HepG2 (cell line): Measurements from ENCODE around the gene BBS9. TPM values are rescaled to one million over a fixed set of nuclear protein-coding genes. Genes with fewer than 3 reads are reported as not detected.

Source experiments
- ATAC-seq: fragments of 200-7000 bp; cut with Tn5 transposase; 3 replicates; pipeline ENCODE4 v1.9.1; 2020; ENCODE audit warnings: mild to moderate bottlenecking, moderate library complexity
- BruUV-seq: library from RNA; stranded (reverse); fragments of 400-500 nt; replicated peaks from 2 replicates; lab custom pipeline; 2021; lab: Mats Ljungman, UMichigan
- CTCF ChIA-PET: fragments of 300-600 bp; formaldehyde crosslinking; extraction: SDS; loops from one replicate; lab custom pipeline; 2021; ENCODE audit warnings: low total read pairs, inconsistent platforms, low intra/inter-chr PET ratio; lab: Yijun Ruan, JAX
- POLR2A ChIA-PET: fragments of 350-600 bp; sonication (Branson Sonifier 250); formaldehyde crosslinking; loops from one replicate; lab custom pipeline; 2020; ENCODE audit warnings: antibody characterized with exemption, inconsistent platforms; lab: Yijun Ruan, JAX
- DNase-seq: peaks from one replicate; pipeline ENCODE4 v3.0.0-alpha.2; 2015; ENCODE audit warnings: low spot score
- FAIRE-seq: peaks from 3 replicates; lab custom pipeline; 2011; peaks lifted over from hg19 to GRCh38; lab: Jason Lieb, UNC
- H2AFZ ChIP-seq: one replicate; pipeline ENCODE4 v1.6.1; 2011; ENCODE audit warnings: low read length, inconsistent platforms
- H3K27ac ChIP-seq: fragments of 300-600 bp; 3 replicates; pipeline ENCODE4 v1.8.0; 2011; ENCODE audit warnings: mixed run types, mild to moderate bottlenecking, mixed read lengths, low read length, inconsistent platforms; ENCODE audit not compliant: insufficient read depth; ENCODE audit errors: extremely low read length
- H3K27me3 ChIP-seq, 2 experiments: fragments of 200-600 bp in 1 of 2; 2 replicates in 1 of 2; 3 replicates in 1 of 2; pipeline versions ENCODE4 v1.6.0 to v1.8.0; 2011; ENCODE audit warnings: low read length in 2 of 2, mild to moderate bottlenecking in 2 of 2, moderate library complexity in 2 of 2, inconsistent platforms in 1 of 2; ENCODE audit not compliant: insufficient read depth in 2 of 2, control insufficient read depth in 1 of 2
- H3K36me3 ChIP-seq, 2 experiments: fragments of 200-600 bp in 1 of 2; replicated peaks in 1 of 2; 2 replicates in 1 of 2; 3 replicates in 1 of 2; pipeline versions ENCODE4 v1.5.1 to v1.8.0; 2011; ENCODE audit warnings: low read length in 2 of 2, inconsistent platforms in 1 of 2; ENCODE audit not compliant: insufficient read depth in 2 of 2, control insufficient read depth in 1 of 2
- H3K4me1 ChIP-seq: 2 replicates; pipeline ENCODE4 v1.5.1; 2012; ENCODE audit warnings: low read length, inconsistent platforms; ENCODE audit not compliant: insufficient read depth
- H3K4me2 ChIP-seq: 2 replicates; pipeline ENCODE4 v1.6.0; 2011; ENCODE audit warnings: low read depth, low read length, inconsistent platforms
- H3K4me3 ChIP-seq, 3 experiments: fragments of 200-600 bp in 1 of 3; sonication (generic), shearing (Covaris generic) in 1 of 3; replicated peaks in 1 of 3; 2 replicates each; pipeline ENCODE4 v1.5.1; 2011 to 2016; ENCODE audit warnings: low read length in 3 of 3, inconsistent platforms in 2 of 3, low read depth in 2 of 3, mild to moderate bottlenecking in 2 of 3, control low read depth in 1 of 3, mixed read lengths in 1 of 3; ENCODE audit not compliant: insufficient read depth in 1 of 3
- H3K79me2 ChIP-seq: one replicate; pipeline ENCODE4 v1.6.1; 2011; ENCODE audit warnings: low read length, inconsistent platforms; ENCODE audit not compliant: insufficient read depth
- H3K9ac ChIP-seq: 2 replicates; pipeline ENCODE4 v1.6.0; 2011; ENCODE audit warnings: mild to moderate bottlenecking, low read depth, low read length, inconsistent platforms; ENCODE audit not compliant: insufficient read depth
- H3K9me3 ChIP-seq: 2 replicates; pipeline ENCODE4 v1.5.1; 2012; ENCODE audit warnings: mild to moderate bottlenecking, low read length
- H4K20me1 ChIP-seq: 2 replicates; pipeline ENCODE4 v1.6.0; 2011; ENCODE audit warnings: inconsistent platforms, mild to moderate bottlenecking, low read length, moderate library complexity; ENCODE audit not compliant: insufficient read depth
- GZF1 ChIP-seq: sonication (generic); formaldehyde crosslinking; IDR thresholded peaks from 2 replicates; pipeline ENCODE4 v1.5.1; 2020; ENCODE audit warnings: mild to moderate bottlenecking, missing genetic modification reagents
- HDAC6 ChIP-seq: fragments of 200-600 bp; sonication (generic); IDR thresholded peaks from 2 replicates; pipeline ENCODE4 v1.7.0; 2017; ENCODE audit warnings: mild to moderate bottlenecking, antibody characterized with exemption, low read length, low read depth
- HIVEP1 ChIP-seq: sonication (generic); formaldehyde crosslinking; IDR thresholded peaks from 2 replicates; pipeline ENCODE4 v1.4.0; 2020; ENCODE audit warnings: mild to moderate bottlenecking, missing genetic modification reagents
- HMGA1 ChIP-seq: sonication (generic); formaldehyde crosslinking; conservative IDR thresholded peaks from 2 replicates; pipeline ENCODE4 v1.4.0; 2020; ENCODE audit warnings: missing genetic modification reagents
- SUZ12 ChIP-seq: fragments of 150-350 bp; IDR thresholded peaks from 2 replicates; pipeline ENCODE4 v1.6.1; 2014; ENCODE audit warnings: low read depth, low read length
- ZBTB38 ChIP-seq: sonication (generic); formaldehyde crosslinking; IDR thresholded peaks from 2 replicates; pipeline ENCODE4 v1.5.1; 2020; ENCODE audit warnings: mild to moderate bottlenecking, missing genetic modification reagents
- ZFYVE20 ChIP-seq: sonication (generic); formaldehyde crosslinking; IDR thresholded peaks from 2 replicates; pipeline ENCODE4 v1.8.0; 2023; ENCODE audit warnings: low read depth, mild to moderate bottlenecking, moderate library complexity, missing genetic modification reagents, borderline replicate concordance
- ZNF24 ChIP-seq: fragments of 450-650 bp; IDR thresholded peaks from 2 replicates; pipeline ENCODE4 v1.6.1; 2017; ENCODE audit warnings: antibody characterized with exemption, mild to moderate bottlenecking
- ZNF326 ChIP-seq: sonication (generic); formaldehyde crosslinking; IDR thresholded peaks from 2 replicates; pipeline ENCODE4 v1.4.0; 2020; ENCODE audit warnings: missing genetic modification reagents, borderline replicate concordance
- ZNF431 ChIP-seq: sonication (generic); formaldehyde crosslinking; IDR thresholded peaks from 2 replicates; pipeline ENCODE4 v1.9.0; 2022; ENCODE audit warnings: missing genetic modification reagents, low read depth, mild to moderate bottlenecking, borderline replicate concordance
- ZNF510 ChIP-seq: sonication (generic); formaldehyde crosslinking; IDR thresholded peaks from 2 replicates; pipeline ENCODE4 v1.4.0; 2020; ENCODE audit warnings: low read depth, mild to moderate bottlenecking, missing genetic modification reagents
- WGBS: methylation state at CpG from one replicate; pipeline ENCODE4 v1.1.6; 2017; ENCODE audit warnings: low lambda C conversion rate; 5-methylcytosine and 5-hydroxymethylcytosine counted together
- in situ Hi-C: cut with HindIII; loops from 2 replicates; pipeline ENCODE4 v1.10.0; 2017; ENCODE audit warnings: low pct_unique_long_range_greater_than_20kb; ENCODE audit not compliant: extremely low pct_ligation_motif_present
- intact Hi-C: fragments of 100-400 bp; cut with micrococcal nuclease; formaldehyde crosslinking; loops from one replicate; pipeline ENCODE4 v1.10.0; 2022; ENCODE audit not compliant: unreplicated experiment
- polyA plus RNA-seq, 8 experiments: library from polyadenylated mRNA; depleted of rRNA in 3 of 8; stranded (reverse) in 7 of 8; unstranded in 1 of 8; fragments of >200 nt; fragmentation: Illumina TruSeq in 4 of 8; extraction: Trizol in 4 of 8; gene quantifications; 2 replicates each; pipeline versions ENCODE4 v1.2.1 to v1.2.3, GENCODE V29; 2011 to 2016; ENCODE audit warnings: low read depth in 4 of 8, missing spikeins in 1 of 8, mixed read lengths in 1 of 8; ENCODE audit not compliant: insufficient read depth in 1 of 8
- total RNA-seq, 5 experiments: library from RNA; depleted of rRNA; stranded (reverse); fragments of >200 nt; fragmentation: Illumina TruSeq; extraction: Trizol; gene quantifications; 2 replicates each; pipeline ENCODE4 v1.2.3, GENCODE V29; 2016; ENCODE audit warnings: low read depth in 1 of 5
- TF ChIP-seq, protein P1 (sequence below): sonication (generic); formaldehyde crosslinking; conservative IDR thresholded peaks from 2 replicates; pipeline ENCODE4 v1.8.1; 2023; ENCODE audit warnings: missing genetic modification reagents
- TF ChIP-seq, protein P2 (sequence below): sonication (generic); formaldehyde crosslinking; IDR thresholded peaks from 2 replicates; pipeline ENCODE4 v1.8.0; 2022; ENCODE audit warnings: mild to moderate bottlenecking, missing genetic modification reagents, moderate library complexity
- TF ChIP-seq, protein P3 (sequence below): sonication (generic); formaldehyde crosslinking; IDR thresholded peaks from 2 replicates; pipeline ENCODE4 v1.4.0; 2020; ENCODE audit warnings: missing genetic modification reagents
- TF ChIP-seq, protein P4 (sequence below): sonication (generic); formaldehyde crosslinking; IDR thresholded peaks from 2 replicates; pipeline ENCODE4 v1.5.0; 2020; ENCODE audit warnings: mild to moderate bottlenecking, missing genetic modification reagents
- TF ChIP-seq, protein P5 (sequence below): sonication (generic); formaldehyde crosslinking; IDR thresholded peaks from 2 replicates; pipeline ENCODE4 v1.4.0; 2020; ENCODE audit warnings: missing genetic modification reagents, borderline replicate concordance

BBS9 gene
- total and polyA plus RNA-seq, 2 of the 13 experiments (the other 11 are each of a cell fraction or from before 2014, with no cell fraction given), result 5.1 to 7.8 TPM

DNA sequence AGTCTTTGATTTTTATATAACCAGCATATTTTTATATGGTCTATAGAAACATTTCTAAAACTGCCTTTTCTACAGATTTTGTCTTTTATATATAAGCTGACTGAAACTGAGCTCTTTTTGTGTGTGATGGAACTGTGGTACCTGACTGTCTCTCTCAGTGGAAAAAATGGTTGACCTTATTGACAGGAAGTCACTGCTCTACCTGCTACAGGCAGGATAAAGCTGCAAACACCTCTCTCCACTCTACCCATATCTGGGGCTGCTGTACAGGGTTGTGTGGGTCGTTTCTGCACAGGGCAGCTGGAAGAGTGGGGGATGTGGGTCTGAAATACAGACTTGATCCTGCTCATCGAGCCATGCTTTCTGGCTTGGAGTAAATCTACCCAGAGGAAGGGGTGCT is 48.5 kb downstream of the BBS9 start:
- Histone ChIP-seq H3K4me3 (no peak overlapping the region), H3K9ac (no peak overlapping the region), H3K36me3 (no peaks in the 10 kb centered on the region), H3K4me2 (no peak overlapping the region), H3K27me3 (no peaks in the 10 kb centered on the region), H3K9me3 (peaks cover 15% of the 10 kb centered on the region), H3K27ac (no peak overlapping the region), H3K79me2 (no peaks in the 10 kb centered on the region), H3K4me1 (no peaks in the 10 kb centered on the region), H4K20me1 (no peaks in the 10 kb centered on the region), H2AFZ (no peak overlapping the region)
- in situ Hi-C loops, result loop anchor here (25.0 kb wide), 1 partner anchor 534 kb away; no protein-coding TSS in a partner anchor
- FAIRE-seq (no peak), DNase-seq (no peak), ATAC-seq (no peak)
- BruUV-seq, result no TSS peak
- ChIA-PET CTCF (no interaction called here), POLR2A (no interaction called here)
- 28% methylated on average over 2 of the region's 2 CpGs for WGBS
- intact Hi-C loops, result no loop called here
- TF ChIP-seq, protein P1, sequence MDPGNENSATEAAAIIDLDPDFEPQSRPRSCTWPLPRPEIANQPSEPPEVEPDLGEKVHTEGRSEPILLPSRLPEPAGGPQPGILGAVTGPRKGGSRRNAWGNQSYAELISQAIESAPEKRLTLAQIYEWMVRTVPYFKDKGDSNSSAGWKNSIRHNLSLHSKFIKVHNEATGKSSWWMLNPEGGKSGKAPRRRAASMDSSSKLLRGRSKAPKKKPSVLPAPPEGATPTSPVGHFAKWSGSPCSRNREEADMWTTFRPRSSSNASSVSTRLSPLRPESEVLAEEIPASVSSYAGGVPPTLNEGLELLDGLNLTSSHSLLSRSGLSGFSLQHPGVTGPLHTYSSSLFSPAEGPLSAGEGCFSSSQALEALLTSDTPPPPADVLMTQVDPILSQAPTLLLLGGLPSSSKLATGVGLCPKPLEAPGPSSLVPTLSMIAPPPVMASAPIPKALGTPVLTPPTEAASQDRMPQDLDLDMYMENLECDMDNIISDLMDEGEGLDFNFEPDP (CRISPR knock-in tag), result no peak
- TF ChIP-seq, protein P2, sequence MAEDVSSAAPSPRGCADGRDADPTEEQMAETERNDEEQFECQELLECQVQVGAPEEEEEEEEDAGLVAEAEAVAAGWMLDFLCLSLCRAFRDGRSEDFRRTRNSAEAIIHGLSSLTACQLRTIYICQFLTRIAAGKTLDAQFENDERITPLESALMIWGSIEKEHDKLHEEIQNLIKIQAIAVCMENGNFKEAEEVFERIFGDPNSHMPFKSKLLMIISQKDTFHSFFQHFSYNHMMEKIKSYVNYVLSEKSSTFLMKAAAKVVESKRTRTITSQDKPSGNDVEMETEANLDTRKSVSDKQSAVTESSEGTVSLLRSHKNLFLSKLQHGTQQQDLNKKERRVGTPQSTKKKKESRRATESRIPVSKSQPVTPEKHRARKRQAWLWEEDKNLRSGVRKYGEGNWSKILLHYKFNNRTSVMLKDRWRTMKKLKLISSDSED, result no peak
- TF ChIP-seq ZBTB38 (CRISPR knock-in tag) (no peak), ZNF510 (CRISPR knock-in tag) (no peak), HDAC6 (no peak), SUZ12 (no peak), HMGA1 (CRISPR knock-in tag) (no peak), ZFYVE20 (CRISPR knock-in tag) (no peak), GZF1 (CRISPR knock-in tag) (no peak), HIVEP1 (CRISPR knock-in tag) (no peak), ZNF24 (no peak), ZNF326 (CRISPR knock-in tag) (no peak), ZNF431 (CRISPR knock-in tag) (no peak)
- TF ChIP-seq, protein P3, sequence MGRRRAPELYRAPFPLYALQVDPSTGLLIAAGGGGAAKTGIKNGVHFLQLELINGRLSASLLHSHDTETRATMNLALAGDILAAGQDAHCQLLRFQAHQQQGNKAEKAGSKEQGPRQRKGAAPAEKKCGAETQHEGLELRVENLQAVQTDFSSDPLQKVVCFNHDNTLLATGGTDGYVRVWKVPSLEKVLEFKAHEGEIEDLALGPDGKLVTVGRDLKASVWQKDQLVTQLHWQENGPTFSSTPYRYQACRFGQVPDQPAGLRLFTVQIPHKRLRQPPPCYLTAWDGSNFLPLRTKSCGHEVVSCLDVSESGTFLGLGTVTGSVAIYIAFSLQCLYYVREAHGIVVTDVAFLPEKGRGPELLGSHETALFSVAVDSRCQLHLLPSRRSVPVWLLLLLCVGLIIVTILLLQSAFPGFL, result no peak
- TF ChIP-seq, protein P4, sequence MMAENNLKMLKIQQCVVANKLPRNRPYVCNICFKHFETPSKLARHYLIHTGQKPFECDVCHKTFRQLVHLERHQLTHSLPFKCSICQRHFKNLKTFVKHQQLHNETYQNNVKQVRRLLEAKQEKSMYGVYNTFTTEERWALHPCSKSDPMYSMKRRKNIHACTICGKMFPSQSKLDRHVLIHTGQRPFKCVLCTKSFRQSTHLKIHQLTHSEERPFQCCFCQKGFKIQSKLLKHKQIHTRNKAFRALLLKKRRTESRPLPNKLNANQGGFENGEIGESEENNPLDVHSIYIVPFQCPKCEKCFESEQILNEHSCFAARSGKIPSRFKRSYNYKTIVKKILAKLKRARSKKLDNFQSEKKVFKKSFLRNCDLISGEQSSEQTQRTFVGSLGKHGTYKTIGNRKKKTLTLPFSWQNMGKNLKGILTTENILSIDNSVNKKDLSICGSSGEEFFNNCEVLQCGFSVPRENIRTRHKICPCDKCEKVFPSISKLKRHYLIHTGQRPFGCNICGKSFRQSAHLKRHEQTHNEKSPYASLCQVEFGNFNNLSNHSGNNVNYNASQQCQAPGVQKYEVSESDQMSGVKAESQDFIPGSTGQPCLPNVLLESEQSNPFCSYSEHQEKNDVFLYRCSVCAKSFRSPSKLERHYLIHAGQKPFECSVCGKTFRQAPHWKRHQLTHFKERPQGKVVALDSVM (CRISPR knock-in tag), result no peak
- TF ChIP-seq, protein P5, sequence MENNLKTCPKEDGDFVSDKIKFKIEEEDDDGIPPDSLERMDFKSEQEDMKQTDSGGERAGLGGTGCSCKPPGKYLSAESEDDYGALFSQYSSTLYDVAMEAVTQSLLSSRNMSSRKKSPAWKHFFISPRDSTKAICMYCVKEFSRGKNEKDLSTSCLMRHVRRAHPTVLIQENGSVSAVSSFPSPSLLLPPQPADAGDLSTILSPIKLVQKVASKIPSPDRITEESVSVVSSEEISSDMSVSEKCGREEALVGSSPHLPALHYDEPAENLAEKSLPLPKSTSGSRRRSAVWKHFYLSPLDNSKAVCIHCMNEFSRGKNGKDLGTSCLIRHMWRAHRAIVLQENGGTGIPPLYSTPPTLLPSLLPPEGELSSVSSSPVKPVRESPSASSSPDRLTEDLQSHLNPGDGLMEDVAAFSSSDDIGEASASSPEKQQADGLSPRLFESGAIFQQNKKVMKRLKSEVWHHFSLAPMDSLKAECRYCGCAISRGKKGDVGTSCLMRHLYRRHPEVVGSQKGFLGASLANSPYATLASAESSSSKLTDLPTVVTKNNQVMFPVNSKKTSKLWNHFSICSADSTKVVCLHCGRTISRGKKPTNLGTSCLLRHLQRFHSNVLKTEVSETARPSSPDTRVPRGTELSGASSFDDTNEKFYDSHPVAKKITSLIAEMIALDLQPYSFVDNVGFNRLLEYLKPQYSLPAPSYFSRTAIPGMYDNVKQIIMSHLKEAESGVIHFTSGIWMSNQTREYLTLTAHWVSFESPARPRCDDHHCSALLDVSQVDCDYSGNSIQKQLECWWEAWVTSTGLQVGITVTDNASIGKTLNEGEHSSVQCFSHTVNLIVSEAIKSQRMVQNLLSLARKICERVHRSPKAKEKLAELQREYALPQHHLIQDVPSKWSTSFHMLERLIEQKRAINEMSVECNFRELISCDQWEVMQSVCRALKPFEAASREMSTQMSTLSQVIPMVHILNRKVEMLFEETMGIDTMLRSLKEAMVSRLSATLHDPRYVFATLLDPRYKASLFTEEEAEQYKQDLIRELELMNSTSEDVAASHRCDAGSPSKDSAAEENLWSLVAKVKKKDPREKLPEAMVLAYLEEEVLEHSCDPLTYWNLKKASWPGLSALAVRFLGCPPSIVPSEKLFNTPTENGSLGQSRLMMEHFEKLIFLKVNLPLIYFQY (CRISPR knock-in tag), result no peak
